HG03432 (cell line): ENCODE measurements around the gene CRISPLD2.
"Not testable (repeated sequence)": the region's sequence is repeated elsewhere in the genome, so short reads cannot be mapped to it uniquely, and the experiment has no call there.

Experiments used
- ATAC-seq: cut with Tn5 transposase; IDR thresholded peaks from one replicate; pipeline ENCODE4 v1.9.1; 2021; ENCODE audit warnings: mild to moderate bottlenecking, moderate library complexity; ENCODE audit not compliant: unreplicated experiment

CRISPLD2 gene

DNA sequence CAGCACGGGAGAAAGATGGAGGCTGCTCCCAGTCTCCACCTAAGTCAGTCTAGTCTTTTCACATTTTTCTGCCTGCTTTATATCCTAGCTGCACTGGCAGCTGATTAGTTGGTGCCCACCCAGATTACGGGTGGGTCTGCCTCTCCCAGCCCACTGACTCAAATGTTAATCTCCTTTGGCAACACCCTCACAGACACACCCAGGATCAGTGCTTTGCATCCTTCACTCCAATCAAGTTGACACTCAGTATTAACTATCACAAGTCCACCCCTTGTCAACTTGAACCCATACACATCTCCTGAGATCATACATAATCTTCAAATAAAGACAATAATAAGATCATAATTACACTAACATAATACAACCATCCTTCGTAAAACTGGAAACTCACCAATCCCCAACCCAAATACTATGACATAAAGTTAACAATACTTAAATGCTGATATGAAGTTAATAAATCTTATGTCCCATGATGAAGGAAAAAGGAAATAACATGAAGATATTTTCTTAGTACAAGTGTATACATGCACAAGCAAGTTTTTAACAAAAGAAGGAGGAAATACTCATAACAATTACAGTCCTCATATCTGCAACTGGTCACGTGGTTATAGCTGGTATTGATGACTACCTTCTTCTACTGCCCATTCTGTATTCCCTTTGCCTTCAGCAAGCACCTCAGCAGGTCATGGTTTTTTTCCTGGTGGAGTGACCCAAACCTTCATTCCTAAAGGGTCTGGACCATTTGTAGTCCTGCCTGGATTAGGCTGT is 35.8 kb downstream of the CRISPLD2 start:
- ATAC-seq = not testable (repeated sequence)

DNA sequence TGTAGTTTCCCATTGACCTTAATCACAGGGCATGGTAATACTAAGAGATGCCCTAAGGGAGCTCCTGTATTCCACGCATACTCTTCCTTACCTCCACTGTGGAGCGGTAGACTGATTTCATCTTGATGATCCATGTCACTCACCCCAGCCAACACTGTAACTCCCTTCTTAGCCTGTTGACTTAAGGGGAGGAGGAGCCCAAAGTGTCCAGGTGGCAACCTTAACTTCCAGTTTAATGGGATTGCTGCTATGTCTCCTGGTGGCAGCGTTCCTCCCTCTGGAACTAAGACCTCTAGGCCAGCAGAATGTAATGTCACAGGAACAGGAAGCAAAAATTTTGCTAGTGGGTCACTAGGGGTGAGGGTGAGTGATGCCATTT is 36.4 kb downstream of the CRISPLD2 start:
- not testable (repeated sequence) for ATAC-seq

DNA sequence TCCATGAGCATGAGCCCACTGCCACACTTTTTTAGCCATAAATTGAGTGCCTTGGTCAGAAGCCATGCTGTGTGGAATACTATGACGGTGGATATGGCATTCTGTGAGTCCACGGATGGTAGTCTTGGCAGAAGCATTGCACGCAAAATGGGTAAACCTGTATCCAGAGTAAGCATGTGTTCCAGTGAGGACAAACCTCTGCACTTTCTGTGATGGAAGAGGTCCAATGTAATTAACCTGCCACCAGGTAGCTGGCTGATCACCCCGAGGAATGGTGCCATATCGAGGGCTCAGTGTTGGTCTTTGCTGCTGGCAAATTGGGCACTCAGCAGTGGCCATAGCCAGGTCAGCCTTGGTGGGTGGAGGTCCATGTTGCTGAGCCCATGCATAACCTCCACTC is 37.0 kb downstream of the CRISPLD2 start:
- not testable (repeated sequence) for ATAC-seq

DNA sequence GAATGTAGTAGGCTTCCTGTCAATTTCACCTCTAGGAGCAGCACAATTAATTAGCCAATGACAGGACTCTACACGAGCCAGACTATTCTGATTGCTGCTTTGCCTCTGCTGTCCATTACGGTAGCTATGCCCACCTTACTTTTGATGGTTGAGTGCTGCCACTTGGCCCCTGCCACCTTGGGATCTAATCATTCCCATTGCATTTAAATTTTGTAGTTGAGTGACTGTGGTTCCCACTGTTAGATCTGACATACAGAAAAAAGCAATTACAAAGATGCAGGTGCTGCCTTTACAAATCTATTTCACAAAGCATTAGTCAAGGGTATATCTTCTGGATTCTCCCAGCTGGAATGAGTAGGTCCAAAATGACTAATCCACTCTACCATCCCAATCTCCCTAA is 39.9 kb downstream of the CRISPLD2 start:
- no peak for ATAC-seq

DNA sequence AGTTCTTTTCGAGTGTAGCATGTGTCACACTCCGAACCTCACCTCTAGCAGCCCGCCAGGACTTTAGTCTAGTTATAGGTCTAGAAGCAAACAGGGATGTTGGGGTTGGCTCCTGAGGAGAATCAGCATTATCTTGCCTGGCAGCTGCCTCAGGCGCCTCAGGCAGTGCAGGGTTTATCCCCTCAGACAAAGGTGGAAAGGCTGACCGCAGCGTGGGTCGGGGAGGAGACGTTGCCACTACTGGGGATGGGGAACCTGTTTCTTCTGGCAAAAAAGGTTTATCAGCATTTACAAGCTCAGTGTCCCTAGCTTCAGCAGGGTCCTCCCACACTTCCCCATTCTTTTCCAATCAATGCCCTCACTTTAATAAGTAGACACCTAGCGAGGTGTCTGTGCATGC is 40.6 kb downstream of the CRISPLD2 start:
- no peak for ATAC-seq

DNA sequence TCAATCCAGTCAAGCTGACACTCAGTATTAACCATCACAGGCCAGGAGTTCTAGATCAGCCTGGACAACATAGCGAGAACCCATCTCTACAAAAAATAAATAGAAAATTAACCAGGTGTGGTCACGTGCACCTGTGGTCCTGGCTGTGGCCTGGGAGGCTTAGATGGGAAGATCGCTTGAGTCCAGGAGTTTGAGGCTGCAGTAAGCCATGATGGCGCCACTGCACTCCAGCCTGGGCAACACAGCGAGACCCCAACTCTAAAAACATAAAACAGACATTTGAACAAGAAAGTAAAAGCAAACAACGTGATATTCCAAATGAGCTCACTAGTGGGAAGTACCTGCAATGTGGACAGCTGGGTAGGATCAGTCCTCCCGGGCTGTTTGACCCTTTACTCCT is 41.9 kb downstream of the CRISPLD2 start:
- ATAC-seq = no peak

DNA sequence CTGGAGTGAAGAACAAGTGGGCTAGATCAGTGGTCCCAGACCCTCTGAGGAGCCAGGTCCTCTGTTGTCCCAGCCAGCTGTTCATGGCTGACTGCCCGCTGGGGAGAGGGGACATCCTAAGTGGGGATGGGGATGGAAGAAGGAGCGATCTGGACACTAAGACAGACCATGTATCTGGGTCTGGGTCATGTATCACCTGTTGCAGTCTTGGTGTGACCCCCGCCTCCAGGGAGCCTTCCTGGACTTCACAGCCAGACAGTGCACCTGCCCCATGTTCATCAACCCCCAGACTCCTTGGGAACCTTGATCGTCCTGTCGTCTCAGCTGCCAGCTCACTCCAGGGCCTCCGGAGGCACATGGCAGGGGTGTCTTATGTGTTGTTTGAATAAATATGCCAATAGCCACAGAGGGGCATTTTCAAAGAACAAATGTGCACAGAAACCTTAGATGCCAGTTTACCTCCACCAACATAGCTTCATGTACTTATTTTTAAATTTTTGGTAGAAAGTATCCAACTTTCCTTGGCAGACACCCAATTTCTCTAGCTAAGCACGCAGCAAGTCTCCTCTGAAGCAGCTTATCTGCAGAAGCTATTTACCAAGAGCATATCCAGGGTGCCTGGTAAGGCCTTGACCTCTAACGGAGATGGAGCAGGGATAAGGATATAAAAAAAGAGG is 43.2 kb downstream of the CRISPLD2 start:
- no peak for ATAC-seq

DNA sequence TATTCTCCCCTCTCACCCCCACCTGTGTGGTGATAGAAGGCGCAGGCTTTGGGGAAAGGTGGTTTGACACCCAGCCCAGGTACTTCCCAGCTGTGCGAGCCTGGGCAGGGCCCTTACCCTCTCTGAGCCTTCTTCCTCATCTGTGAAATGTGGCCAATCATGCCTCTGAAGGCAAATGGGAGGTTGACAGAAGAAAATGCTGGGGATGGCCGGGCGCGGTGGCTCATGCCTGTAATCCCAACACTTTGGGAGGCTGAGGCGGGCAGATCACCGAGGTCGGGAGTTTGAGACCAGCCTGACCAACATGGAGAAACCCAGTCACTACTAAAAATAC is 43.7 kb downstream of the CRISPLD2 start:
- ATAC-seq = no peak

DNA sequence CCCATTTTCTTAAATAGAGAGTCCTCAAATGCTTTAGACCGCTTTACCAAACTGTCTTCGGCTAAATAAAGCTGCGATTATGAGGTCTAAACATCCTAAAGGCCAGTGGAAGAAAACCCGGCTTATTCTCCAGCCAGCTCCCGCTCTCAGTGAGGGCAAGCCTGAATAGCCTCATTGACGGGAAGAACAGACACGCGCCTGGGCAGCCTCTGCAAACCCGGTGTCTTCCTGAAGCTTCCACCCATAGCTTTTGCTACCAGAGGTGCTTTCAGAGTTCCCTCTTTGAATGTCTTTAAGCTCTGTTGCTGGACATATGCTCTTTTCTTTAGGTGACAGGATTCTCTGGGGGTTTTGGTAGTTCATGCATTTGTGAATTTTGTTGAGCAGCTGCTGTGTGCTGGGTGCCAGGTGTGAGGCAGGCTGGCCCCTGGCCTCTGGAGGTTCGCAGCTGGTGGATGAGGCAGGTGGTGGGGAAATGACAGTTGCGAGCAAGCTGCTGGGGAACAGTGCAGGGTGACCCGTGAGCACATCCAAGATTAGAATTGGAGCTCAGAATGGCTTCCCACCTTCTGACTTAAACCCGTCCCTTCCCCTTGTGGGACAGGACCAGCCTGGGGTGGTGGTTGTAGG is 44.7 kb downstream of the CRISPLD2 start:
- ATAC-seq = no peak

DNA sequence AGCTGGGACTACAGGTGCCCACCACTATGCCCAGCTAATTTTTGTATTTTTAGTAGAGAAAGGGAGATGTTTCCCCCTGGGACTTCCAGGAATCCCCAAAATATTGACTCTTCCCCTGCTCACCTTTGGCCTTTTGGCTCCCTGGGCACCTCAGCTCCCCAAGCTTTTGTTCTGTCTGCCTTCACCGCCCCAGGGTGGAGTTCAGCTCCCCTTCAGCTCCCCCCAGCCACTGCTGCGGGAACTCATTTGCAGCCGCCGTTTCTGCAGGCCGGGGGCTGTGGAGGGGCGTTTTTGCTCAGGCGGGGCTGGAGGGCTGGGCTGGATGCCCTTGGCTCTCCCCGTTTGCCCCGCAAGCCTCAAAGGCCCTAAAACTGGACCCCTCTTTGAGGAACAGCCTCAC is 47.9 kb downstream of the CRISPLD2 start:
- ATAC-seq = no peak

DNA sequence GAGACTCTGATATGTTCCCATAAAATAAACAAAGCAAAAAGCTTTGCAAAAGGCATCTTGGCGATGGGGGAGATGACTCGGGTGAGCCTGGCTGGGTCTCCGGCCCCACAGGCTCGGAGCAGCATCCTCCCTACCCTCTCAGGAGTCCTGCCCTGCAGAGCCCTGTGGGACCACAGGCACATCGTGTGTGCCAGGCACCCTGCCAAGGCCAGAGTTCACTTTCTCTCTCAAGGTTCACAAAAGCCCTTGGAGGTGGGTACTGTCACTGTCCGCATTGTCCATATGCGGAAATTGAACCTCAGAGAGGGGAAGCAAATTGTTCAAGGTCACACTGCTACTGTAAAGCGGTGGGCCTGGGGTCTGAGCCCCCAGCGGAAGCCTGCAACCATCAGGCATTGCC is 48.5 kb downstream of the CRISPLD2 start:
- ATAC-seq = no peak

DNA sequence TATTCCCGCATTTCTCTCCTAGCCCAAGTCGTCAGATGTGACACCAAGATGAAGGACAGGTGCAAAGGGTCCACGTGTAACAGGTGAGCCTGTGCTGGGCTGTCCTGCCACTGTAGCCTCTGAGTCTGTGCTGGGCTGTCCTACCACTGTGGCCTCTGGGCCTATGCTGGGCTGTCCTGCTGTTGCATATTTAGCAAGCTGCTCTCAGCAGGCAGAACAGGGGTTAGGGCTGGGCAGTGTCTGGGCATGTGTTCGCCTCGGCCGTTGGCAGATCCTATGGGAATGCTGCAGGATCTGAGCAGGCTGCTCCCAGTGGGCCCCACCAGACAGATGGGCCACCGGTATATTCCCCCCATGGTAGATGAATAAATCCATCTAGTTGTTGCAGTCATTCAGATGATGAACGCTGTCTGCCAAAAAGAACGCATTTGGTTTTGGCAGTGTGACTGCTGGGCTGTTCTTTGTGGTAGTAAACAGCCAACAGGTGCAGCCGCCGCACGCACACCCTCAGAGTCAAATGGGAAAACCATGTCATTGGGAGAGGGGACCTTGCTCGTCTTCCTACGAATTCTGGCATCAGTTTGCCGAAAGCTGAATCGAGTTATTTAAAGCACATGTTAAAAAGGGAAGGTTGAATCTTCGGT is 49.2 kb downstream of the CRISPLD2 start:
- ATAC-seq = no peak

DNA sequence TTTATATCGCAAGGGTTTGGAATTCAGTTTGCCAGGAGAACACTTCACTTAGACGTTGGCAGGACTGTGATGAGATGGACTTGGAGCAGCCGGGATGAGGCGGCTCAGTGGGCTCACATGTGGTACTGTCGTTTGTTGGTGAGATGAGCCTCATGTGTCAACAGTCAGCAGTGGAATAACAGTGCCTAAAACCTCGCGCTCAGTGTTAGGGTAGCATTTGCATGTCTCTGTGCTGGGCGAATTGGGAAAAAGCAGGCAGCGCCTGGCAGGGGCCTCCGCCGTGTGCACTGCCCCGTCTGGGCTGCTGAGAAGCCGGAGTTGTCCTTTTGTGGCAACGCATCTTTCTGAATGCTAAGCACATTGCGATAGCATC is 49.7 kb downstream of the CRISPLD2 start:
- no peak for ATAC-seq

DNA sequence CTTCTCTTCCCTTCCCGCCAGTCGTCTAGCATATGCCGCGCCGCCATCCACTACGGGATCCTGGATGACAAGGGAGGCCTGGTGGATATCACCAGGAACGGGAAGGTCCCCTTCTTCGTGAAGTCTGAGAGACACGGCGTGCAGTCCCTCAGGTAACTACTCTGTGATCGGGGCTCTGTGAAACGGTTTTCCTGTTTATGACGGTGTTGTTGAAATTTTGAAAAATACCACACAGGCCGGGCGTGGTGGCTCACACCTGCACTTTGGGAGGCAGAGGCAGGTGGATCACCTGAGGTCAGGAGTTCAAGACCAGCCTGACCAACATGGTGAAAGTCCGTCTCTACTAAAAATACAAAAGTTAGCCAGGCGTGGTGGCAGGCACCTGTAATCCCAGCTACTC is 53.2 kb downstream of the CRISPLD2 start:
- not testable (repeated sequence) for ATAC-seq

DNA sequence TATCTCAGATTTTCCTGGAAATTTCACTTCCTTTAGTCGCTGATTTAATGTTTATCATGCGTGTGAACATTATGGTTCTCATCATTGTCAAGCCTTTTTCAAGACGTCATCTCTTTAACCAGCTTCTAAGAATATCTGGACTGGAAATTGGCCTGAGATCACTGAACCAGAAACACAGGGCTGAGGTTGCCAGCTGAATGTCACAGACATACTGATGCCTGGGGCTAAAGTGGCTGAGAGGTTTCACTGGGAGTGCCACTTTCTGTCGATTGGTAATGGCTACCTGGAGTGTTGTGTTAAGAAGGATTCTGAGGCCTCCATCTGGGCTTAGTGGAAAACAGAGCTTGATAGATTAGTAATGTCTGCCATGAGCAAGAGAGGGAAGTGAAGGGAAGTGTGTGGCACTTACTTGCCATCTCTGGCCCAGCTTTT is 54.2 kb downstream of the CRISPLD2 start:
- no peak for ATAC-seq

DNA sequence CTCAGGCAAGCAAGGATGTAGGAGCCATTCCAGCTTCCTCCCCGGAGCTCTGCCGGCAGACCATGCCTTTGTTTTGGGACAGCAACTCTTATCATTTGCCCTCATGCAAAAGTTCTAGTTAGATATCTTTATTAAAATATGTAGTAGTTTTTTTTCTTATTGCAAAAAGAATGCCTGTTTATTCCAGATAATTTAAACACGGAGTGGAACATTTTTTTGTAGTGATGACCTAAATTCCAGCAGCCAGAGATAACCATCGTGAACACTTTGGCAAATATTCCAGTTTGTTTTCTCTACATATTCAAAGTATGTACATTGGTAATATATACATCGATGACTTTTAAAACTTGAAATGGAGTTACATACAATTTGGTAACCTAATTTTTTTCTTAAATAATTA is 54.8 kb downstream of the CRISPLD2 start:
- ATAC-seq = no peak

DNA sequence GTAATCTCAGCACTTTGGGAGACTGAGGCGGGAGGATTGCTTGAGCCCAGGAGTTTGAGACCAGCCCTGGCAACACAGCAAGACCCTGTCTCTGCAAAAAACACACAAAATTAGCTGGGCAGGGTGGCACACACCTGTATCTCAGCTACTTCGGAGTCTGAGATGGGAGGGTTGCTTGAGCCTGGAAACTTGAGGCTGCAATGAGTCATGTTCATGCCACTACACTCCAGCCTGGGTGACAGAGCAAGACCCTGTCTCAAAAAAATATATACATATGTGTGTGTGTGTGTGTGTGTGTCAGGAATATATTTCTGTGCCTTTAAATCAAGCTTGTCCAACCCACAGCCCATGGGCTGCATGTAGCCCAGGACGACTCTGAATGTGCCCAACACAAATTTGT is 55.2 kb downstream of the CRISPLD2 start:
- ATAC-seq = no peak

DNA sequence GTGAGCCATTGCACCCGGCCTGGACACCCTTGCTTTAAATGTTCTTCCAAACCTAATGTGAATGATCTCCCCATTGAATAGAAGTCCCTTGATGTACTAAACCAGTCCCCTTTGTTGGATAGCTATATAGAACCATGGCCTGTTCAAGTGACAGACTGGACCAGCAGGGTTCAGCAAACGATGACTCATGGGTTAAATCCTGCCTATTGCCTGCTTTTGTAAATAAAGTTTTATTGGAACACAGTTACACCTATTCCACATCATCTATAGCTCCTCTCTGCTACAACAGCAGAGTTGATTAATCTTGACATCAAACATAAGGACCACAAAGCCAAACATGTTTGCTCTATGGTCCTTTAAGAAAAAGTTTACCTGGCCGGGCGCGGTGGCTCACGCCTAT is 56.1 kb downstream of the CRISPLD2 start:
- no peak for ATAC-seq

DNA sequence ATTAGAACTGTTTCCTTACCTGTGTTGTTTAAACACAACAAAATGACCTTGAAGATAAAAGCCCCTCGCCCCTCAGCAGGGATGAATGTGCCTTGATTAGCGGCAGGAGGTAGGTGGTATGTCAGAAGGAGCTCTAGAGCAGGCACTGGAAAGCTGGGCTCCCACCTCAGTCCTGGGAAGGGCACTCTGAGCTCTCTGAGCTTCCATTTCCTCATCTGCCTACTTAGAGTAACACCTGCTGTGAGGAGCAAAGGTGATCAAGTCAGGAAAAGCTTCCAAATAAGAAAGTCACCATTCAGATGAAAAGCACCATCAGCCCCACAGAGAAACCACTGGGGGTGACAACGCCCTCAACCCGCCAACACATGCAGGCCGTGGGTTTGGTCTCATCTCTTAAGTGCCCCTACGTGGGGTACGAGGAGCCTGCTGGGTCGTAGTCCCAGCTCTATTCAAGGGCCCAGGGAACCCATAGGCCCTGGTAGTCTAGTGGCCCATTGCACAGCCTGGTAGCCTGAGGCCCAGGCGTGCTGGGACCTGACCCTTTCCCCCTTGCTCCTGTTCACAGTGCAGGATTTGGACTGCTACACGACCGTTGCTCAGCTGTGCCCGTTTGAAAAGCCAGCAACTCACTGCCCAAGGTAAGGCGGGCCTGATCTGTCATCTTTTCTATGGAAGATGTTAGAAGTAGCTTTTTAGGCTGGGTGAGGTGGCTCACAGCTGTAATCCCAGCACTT is 57.3 kb downstream of the CRISPLD2 start:
- ATAC-seq = no peak

DNA sequence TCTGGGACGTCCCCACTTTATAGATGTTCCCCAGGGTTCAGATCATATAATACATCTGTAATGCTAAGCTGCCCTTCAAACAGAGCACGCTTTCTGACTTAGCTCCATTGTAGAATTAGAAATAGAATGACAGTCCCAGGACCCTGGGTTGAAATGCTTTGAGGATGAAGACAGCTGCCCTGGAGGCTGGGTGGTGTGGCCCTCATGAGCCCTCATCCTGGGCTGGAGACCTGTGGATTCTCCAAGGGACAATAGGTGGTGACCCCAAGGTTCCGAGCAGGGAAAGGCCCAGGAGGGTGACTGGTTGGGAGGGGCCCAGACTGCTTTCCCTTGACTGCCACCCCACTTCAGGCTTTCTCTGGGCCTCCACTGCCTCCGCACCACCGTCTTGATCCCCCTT is 59.0 kb downstream of the CRISPLD2 start:
- no peak for ATAC-seq
